ENCODE results near the gene ITGB1BP1.

The ITGB1BP1 gene

DNA sequence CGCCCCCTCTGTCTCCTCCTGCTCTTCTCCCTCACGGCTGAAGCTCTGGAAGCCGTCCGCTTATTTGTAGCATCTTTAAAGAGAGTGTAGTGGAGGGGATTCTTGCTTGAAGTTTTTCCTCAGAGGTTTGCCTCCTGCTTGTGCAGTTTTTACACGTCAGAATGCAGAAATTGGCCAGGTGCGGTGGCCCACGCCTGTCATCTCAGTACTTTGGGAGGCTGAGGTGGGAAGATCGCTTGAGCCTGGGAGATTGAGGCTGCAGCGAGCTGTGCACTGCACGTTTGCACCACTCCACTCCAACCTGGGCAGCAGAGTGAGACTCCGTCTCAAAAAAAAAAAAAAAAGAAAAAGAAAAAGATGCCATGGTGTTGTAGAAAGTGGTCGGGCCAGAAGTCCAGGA, 69.0 kb downstream of the ITGB1BP1 start:
- no peak for TF ChIP-seq CTCF (IDR thresholded peaks at IDR 0.05; ENCODE audit: low read depth, low read length, missing control alignments)
- DNase-seq (ENCODE audit: extremely low read depth, low read depth) = no peak
- H3K4me3 ChIP-seq (replicated peaks; ENCODE audit: low read depth, low read length) = no peak overlapping the region

All from HFF-Myc (cell line).